ENCODE measurements around the gene FAR2.

- no peak for TF ChIP-seq CTCF (IDR thresholded peaks at IDR 0.05; ENCODE audit: insufficient read depth, low read length, poor library complexity, severe bottlenecking)
- no peak for TF ChIP-seq EZH2phosphoT487 (conservative IDR thresholded peaks at IDR 0.05; ENCODE audit: low read length)
Observed at GRCh38 chr12:29150462-29150861, 1.4 kb downstream of the FAR2 start.

Measured in SU-DHL-6 (cell line).